DMS53 (cell line): ENCODE measurements around the gene PRSS36.
"Not testable (repeated sequence)": the region's sequence is repeated elsewhere in the genome, so short reads cannot be mapped to it uniquely, and the experiment has no call there.

Source experiments
- DNase-seq: peaks from one replicate; lab custom pipeline; 2025; lab: John Stamatoyannopoulos, UW

PRSS36 gene

GRCh38 chr16:31141489-31142108, 8.3 kb downstream of the PRSS36 start:
- peak; percentile 83 for DNase-seq

GRCh38 chr16:31141071-31141469, 8.8 kb downstream of the PRSS36 start:
- not testable (repeated sequence) for DNase-seq

GRCh38 chr16:31138621-31139578, 11.0 kb downstream of the PRSS36 start:
- no peak for DNase-seq

- not testable (repeated sequence) for DNase-seq
Measured at GRCh38 chr16:31136822-31137499, 12.9 kb downstream of the PRSS36 start.

- DNase-seq: no peak
Measured at GRCh38 chr16:31136287-31136662, 13.6 kb downstream of the PRSS36 start.

GRCh38 chr16:31135535-31136286, 14.2 kb downstream of the PRSS36 start, which contains the start of gene PRSS8:
TSS of gene PRSS8 (minus strand) at chr16:31135727. CDS start at chr16:31135498, 229 bp downstream.
- peak; percentile 78 for DNase-seq

GRCh38 chr16:31134625-31135534, 15.0 kb downstream of the PRSS36 start:
- DNase-seq: peak; percentile 47

GRCh38 chr16:31134091-31134571, 15.7 kb downstream of the PRSS36 start:
- no peak for DNase-seq

- no peak for DNase-seq
Measured at GRCh38 chr16:31133046-31133501, 16.8 kb downstream of the PRSS36 start.

- no peak for DNase-seq
Measured at GRCh38 chr16:31132303-31132979, 17.4 kb downstream of the PRSS36 start.

- DNase-seq: no peak
Measured at GRCh38 chr16:31131841-31132271, 18.0 kb downstream of the PRSS36 start.

- no peak for DNase-seq
Measured at GRCh38 chr16:31131416-31131815, 18.4 kb downstream of the PRSS36 start.

GRCh38 chr16:31130899-31131298, 19.0 kb downstream of the PRSS36 start:
- DNase-seq: peak; percentile 93

GRCh38 chr16:31130336-31130891, 19.5 kb downstream of the PRSS36 start:
- DNase-seq: peak; percentile 82

GRCh38 chr16:31129568-31130335, 20.1 kb downstream of the PRSS36 start:
- DNase-seq: no peak

GRCh38 chr16:31128711-31129567, 20.9 kb downstream of the PRSS36 start:
- peak; percentile 39 for DNase-seq

- no peak for DNase-seq
Measured at GRCh38 chr16:31127182-31127581, 22.7 kb downstream of the PRSS36 start.

GRCh38 chr16:31125844-31126243, 24.0 kb downstream of the PRSS36 start:
- DNase-seq: no peak
